SK-N-SH (cell line): ENCODE results near the gene CRYBG2. TPM values are rescaled to one million over a fixed set of nuclear protein-coding genes. Genes with fewer than 3 reads are reported as not detected.

Source experiments
- CTCF ChIA-PET: fragments of 300-600, 350-600 bp; formaldehyde crosslinking; extraction: SDS; loops from one replicate; lab custom pipeline; 2021; lab: Yijun Ruan, JAX
- POLR2A ChIA-PET: fragments of 350-600 bp; sonication (Branson Sonifier 250); formaldehyde crosslinking; extraction: SDS; loops from one replicate; lab custom pipeline; 2020; ENCODE audit warnings: antibody characterized with exemption, inconsistent platforms; lab: Yijun Ruan, JAX
- DNase-seq: peaks from one replicate; pipeline ENCODE4 v3.0.0; 2012
- H2AFZ ChIP-seq: fragments of 200-600 bp; sonication (generic); 2 replicates; pipeline ENCODE4 v1.8.1; 2016; ENCODE audit warnings: antibody characterized with exemption, mild to moderate bottlenecking, low read depth
- H3F3A ChIP-seq: fragments of 200-600 bp; sonication (generic); replicated peaks from 2 replicates; pipeline ENCODE3; 2016; ENCODE audit warnings: antibody characterized with exemption, mild to moderate bottlenecking; ENCODE audit not compliant: insufficient read depth
- H3K27ac ChIP-seq, 2 experiments: fragments of 200-500 bp in 1 of 2; fragments of 200-600 bp in 1 of 2; sonication (Bioruptor generic) in 1 of 2; sonication (generic), shearing (Covaris generic) in 1 of 2; 2 replicates each; pipeline versions ENCODE4 v1.5.1 to v1.6.1; 2014 to 2016; ENCODE audit warnings: low read depth in 2 of 2, inconsistent platforms in 1 of 2, low read length in 1 of 2, mild to moderate bottlenecking in 1 of 2, mixed read lengths in 1 of 2
- H3K27me3 ChIP-seq: fragments of 200-600 bp; sonication (generic), shearing (Covaris generic); 2 replicates; pipeline ENCODE4 v1.6.1; 2016; ENCODE audit warnings: mixed run types; ENCODE audit not compliant: insufficient read depth
- H3K36me3 ChIP-seq, 2 experiments: fragments of 200-500 bp in 1 of 2; fragments of 200-600 bp in 1 of 2; sonication (Bioruptor generic) in 1 of 2; sonication (generic) in 1 of 2; replicated peaks in 1 of 2; 2 replicates each; pipeline versions ENCODE3 to v1.5.1; 2014 to 2016; ENCODE audit warnings: low read length in 1 of 2, mild to moderate bottlenecking in 1 of 2; ENCODE audit not compliant: insufficient read depth in 2 of 2, control insufficient read depth in 1 of 2
- H3K4me1 ChIP-seq, 2 experiments: fragments of 200-500 bp in 1 of 2; fragments of 200-600 bp in 1 of 2; sonication (Bioruptor generic) in 1 of 2; sonication (generic), shearing (Covaris generic) in 1 of 2; 2 replicates each; pipeline versions ENCODE4 v1.5.1 to v1.6.1; 2014 to 2016; ENCODE audit warnings: low read depth in 1 of 2, low read length in 1 of 2, mixed run types in 1 of 2; ENCODE audit not compliant: insufficient read depth in 2 of 2, control insufficient read depth in 1 of 2
- H3K4me2 ChIP-seq: fragments of 200-600 bp; sonication (generic), shearing (Covaris generic); 2 replicates; pipeline ENCODE4 v1.6.1; 2017; ENCODE audit warnings: mixed run types
- H3K4me3 ChIP-seq, 2 experiments: fragments of 200-500 bp in 1 of 2; fragments of 200-600 bp in 1 of 2; sonication (Bioruptor generic) in 1 of 2; sonication (generic), shearing (Covaris generic) in 1 of 2; 2 replicates each; pipeline versions ENCODE4 v1.5.1 to v1.8.1; 2014 to 2016; ENCODE audit warnings: low read depth in 2 of 2, inconsistent platforms in 1 of 2, low read length in 1 of 2, mild to moderate bottlenecking in 1 of 2, mixed read lengths in 1 of 2, moderate library complexity in 1 of 2
- H3K79me2 ChIP-seq: fragments of 200-600 bp; sonication (generic); 2 replicates; pipeline ENCODE4 v1.8.1; 2017; ENCODE audit warnings: mild to moderate bottlenecking; ENCODE audit not compliant: insufficient read depth
- H3K9ac ChIP-seq: fragments of 200-600 bp; sonication (generic); 2 replicates; pipeline ENCODE4 v1.6.1; 2017; ENCODE audit warnings: mixed run types
- H3K9me2 ChIP-seq: fragments of 200-600 bp; sonication (generic); 2 replicates; pipeline ENCODE4 v1.6.1; 2017; ENCODE audit warnings: mixed run types
- H3K9me3 ChIP-seq: fragments of 200-600 bp; sonication (generic); 2 replicates; pipeline ENCODE4 v1.6.1; 2017; ENCODE audit warnings: mixed run types, mild to moderate bottlenecking, moderate library complexity
- H4K20me1 ChIP-seq: fragments of 200-600 bp; sonication (generic); 2 replicates; pipeline ENCODE4 v1.6.1; 2017; ENCODE audit warnings: mild to moderate bottlenecking, mixed run types; ENCODE audit not compliant: insufficient read depth
- EP300 ChIP-seq, 2 experiments: IDR thresholded peaks; 2 replicates each; pipeline versions ENCODE4 v1.4.0 to v1.6.1; 2012; ENCODE audit warnings: borderline replicate concordance in 1 of 2, low read depth in 1 of 2, low read length in 1 of 2
- MEF2A ChIP-seq: IDR thresholded peaks from 2 replicates; pipeline ENCODE4 v1.4.0; 2012; ENCODE audit warnings: low read depth, borderline replicate concordance
- RFX5 ChIP-seq: IDR thresholded peaks from 2 replicates; pipeline ENCODE4 v1.6.1; 2012; ENCODE audit warnings: mild to moderate bottlenecking, improper control_type of control experiment, low read length
- TAF1 ChIP-seq: IDR thresholded peaks from 2 replicates; pipeline ENCODE4 v1.6.1; 2012; ENCODE audit warnings: low read depth, mild to moderate bottlenecking, low read length, moderate library complexity, borderline replicate concordance
- TCF12 ChIP-seq: IDR thresholded peaks from 2 replicates; pipeline ENCODE4 v1.4.0; 2012
- WGBS: methylation state at CpG from one replicate; pipeline ENCODE4 v1.1.6; 2017; ENCODE audit warnings: low lambda C conversion rate; 5-methylcytosine and 5-hydroxymethylcytosine counted together
- polyA plus RNA-seq, 3 experiments: library from polyadenylated mRNA; depleted of rRNA; stranded (reverse); fragments of >200 nt; gene quantifications; 2 replicates each; pipeline ENCODE4 v1.2.3, GENCODE V29; 2012
- TF ChIP-seq, protein P1 (sequence below): IDR thresholded peaks from 2 replicates; pipeline ENCODE4 v1.4.0; 2012; ENCODE audit warnings: low read depth, borderline replicate concordance
- TF ChIP-seq, protein P2 (sequence below): fragments of 150-350 bp; IDR thresholded peaks from 2 replicates; pipeline ENCODE4 v1.6.1; 2017; ENCODE audit warnings: antibody characterized with exemption, low read length, low read depth, borderline replicate concordance
- TF ChIP-seq, protein P3 (sequence below): IDR thresholded peaks from 2 replicates; pipeline ENCODE4 v1.6.1; 2012; ENCODE audit warnings: mild to moderate bottlenecking, low read depth, low read length, moderate library complexity
- TF ChIP-seq, protein P4 (sequence below): IDR thresholded peaks from 2 replicates; pipeline ENCODE4; 2012

Gene CRYBG2
- polyA plus RNA-seq, 1 of the 3 experiments (the other 2 are of a cell fraction), result 0.08 TPM

DNA sequence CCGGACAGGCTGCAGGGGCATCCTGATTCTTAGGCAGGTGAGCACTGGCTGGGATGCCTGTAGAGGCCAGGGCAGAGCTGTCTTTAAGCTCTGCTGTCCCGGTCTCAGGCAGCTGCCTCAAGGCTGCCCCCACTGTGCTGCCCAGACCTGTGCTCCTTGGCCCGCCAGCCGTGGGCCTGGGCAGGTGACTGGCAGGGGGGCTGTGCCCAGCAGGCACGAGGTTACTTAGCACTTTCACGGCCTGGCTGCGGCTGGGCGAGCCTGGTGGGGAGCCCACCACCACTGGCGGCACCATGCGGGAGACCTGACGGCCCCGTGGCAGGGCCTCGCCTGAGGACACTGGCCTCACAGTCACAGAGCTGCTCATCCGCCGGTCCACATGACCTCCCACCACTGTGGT is 8.2 kb downstream of the CRYBG2 start:
- no peaks in the 10 kb centered on the region for H3K36me3 ChIP-seq
- no peaks in the 10 kb centered on the region for H3F3A ChIP-seq
- no peak overlapping the region for H3K27ac ChIP-seq
- H2AFZ ChIP-seq, result no peak overlapping the region
- H4K20me1 ChIP-seq, result no peaks in the 10 kb centered on the region
- POLR2A ChIA-PET, result no interaction called here
- DNase-seq, result no peak
- no peak overlapping the region for H3K4me3 ChIP-seq
- no peaks in the 10 kb centered on the region for H3K9me3 ChIP-seq
- peaks cover 13% of the 10 kb centered on the region; the same call in 1 of the 2 replicates for H3K27me3 ChIP-seq
- H3K4me2 ChIP-seq, result no peak overlapping the region
- no peaks in the 10 kb centered on the region for H3K79me2 ChIP-seq
- no peak for TF ChIP-seq EP300 (IDR thresholded peaks at IDR 0.05; ENCODE audit: borderline replicate concordance in 1 of 2, low read depth in 1 of 2, low read length in 1 of 2)
- TF ChIP-seq, protein P1, sequence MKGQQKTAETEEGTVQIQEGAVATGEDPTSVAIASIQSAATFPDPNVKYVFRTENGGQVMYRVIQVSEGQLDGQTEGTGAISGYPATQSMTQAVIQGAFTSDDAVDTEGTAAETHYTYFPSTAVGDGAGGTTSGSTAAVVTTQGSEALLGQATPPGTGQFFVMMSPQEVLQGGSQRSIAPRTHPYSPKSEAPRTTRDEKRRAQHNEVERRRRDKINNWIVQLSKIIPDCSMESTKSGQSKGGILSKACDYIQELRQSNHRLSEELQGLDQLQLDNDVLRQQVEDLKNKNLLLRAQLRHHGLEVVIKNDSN, result no peak
- TF ChIP-seq, protein P2, sequence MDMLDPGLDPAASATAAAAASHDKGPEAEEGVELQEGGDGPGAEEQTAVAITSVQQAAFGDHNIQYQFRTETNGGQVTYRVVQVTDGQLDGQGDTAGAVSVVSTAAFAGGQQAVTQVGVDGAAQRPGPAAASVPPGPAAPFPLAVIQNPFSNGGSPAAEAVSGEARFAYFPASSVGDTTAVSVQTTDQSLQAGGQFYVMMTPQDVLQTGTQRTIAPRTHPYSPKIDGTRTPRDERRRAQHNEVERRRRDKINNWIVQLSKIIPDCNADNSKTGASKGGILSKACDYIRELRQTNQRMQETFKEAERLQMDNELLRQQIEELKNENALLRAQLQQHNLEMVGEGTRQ, result no peak
- TF ChIP-seq TAF1, result no peak
- no peak for TF ChIP-seq RFX5
- TF ChIP-seq, protein P3, sequence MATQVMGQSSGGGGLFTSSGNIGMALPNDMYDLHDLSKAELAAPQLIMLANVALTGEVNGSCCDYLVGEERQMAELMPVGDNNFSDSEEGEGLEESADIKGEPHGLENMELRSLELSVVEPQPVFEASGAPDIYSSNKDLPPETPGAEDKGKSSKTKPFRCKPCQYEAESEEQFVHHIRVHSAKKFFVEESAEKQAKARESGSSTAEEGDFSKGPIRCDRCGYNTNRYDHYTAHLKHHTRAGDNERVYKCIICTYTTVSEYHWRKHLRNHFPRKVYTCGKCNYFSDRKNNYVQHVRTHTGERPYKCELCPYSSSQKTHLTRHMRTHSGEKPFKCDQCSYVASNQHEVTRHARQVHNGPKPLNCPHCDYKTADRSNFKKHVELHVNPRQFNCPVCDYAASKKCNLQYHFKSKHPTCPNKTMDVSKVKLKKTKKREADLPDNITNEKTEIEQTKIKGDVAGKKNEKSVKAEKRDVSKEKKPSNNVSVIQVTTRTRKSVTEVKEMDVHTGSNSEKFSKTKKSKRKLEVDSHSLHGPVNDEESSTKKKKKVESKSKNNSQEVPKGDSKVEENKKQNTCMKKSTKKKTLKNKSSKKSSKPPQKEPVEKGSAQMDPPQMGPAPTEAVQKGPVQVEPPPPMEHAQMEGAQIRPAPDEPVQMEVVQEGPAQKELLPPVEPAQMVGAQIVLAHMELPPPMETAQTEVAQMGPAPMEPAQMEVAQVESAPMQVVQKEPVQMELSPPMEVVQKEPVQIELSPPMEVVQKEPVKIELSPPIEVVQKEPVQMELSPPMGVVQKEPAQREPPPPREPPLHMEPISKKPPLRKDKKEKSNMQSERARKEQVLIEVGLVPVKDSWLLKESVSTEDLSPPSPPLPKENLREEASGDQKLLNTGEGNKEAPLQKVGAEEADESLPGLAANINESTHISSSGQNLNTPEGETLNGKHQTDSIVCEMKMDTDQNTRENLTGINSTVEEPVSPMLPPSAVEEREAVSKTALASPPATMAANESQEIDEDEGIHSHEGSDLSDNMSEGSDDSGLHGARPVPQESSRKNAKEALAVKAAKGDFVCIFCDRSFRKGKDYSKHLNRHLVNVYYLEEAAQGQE, result no peak
- no peak for TF ChIP-seq TCF12
- TF ChIP-seq MEF2A, result no peak
- TF ChIP-seq, protein P4, sequence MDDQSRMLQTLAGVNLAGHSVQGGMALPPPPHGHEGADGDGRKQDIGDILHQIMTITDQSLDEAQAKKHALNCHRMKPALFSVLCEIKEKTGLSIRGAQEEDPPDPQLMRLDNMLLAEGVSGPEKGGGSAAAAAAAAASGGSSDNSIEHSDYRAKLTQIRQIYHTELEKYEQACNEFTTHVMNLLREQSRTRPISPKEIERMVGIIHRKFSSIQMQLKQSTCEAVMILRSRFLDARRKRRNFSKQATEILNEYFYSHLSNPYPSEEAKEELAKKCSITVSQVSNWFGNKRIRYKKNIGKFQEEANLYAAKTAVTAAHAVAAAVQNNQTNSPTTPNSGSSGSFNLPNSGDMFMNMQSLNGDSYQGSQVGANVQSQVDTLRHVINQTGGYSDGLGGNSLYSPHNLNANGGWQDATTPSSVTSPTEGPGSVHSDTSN, result no peak
- TF ChIP-seq, all 33 proteins: peak for 0
- no CpG with 5 or more reads among the region's 15 CpGs for WGBS
- no peak overlapping the region for H3K9ac ChIP-seq
- H3K9me2 ChIP-seq, result no peaks in the 10 kb centered on the region
- no peaks in the 10 kb centered on the region for H3K4me1 ChIP-seq
- CTCF ChIA-PET, result interaction anchor here (1.0 to 11.9 kb wide), 4 partner anchors 17 to 71 kb away, joined by 4 to 99 read pairs (median 18); no protein-coding TSS in a partner anchor
